IPS-NIHi11 (cell line): ENCODE measurements around the gene NRG2.

Experiments
- DNase-seq: peaks from one replicate; pipeline ENCODE4 v3.0.0; 2012; ENCODE audit warnings: mixed read lengths, low spot score

NRG2 gene

GRCh38 chr5:139812323-139812722 is 230.8 kb downstream of the NRG2 start:
- DNase-seq = no peak

GRCh38 chr5:139811274-139811607 is 231.9 kb downstream of the NRG2 start:
- no peak for DNase-seq

- DNase-seq = no peak
Measured at GRCh38 chr5:139810341-139811273, 232.5 kb downstream of the NRG2 start.

DNA sequence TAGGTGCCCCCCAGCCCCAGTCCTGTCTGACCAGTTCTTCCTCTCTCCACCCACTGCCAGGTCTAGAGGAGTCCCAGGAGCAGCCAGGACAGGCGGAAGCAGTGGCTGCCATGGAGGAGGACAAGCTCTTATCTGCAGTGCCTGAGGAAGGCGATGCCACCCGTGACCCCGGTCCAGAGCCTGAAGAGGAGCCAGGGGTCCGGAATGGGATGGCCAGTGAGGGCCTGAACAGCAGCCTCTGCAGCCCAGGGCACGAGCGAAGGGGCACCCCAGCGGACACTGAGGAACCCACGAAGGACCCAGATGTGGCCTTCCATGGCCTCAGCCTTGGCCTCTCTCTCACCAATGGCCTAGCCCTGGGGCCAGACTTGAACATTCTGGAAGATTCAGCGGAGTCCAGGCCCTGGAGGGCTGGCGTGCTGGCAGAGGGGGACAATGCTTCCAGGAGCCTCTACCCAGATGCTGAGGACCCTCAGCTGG is 233.7 kb downstream of the NRG2 start:
- DNase-seq = no peak

- DNase-seq = peak; percentile 96
Measured at GRCh38 chr5:139808481-139809330, 234.4 kb downstream of the NRG2 start.

DNA sequence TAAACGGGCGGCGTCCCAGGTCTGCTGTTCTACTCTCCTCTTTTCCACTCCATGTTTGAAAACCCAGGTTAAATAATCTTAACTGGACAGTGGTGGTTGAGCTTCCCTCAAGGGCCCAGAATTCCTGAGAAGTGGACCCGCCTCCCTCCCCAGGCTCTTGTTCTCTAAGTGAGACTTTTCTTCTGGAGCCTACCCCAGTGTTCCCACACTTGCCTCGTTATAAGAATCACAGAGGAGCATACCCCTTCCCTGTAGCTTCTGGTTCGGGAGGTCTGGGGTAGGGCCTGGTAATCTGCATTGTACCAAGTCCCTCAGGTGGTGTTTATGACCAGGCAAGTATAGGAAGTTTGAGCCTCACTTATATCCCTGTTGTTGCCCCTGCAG is 235.5 kb downstream of the NRG2 start:
- DNase-seq = no peak

DNA sequence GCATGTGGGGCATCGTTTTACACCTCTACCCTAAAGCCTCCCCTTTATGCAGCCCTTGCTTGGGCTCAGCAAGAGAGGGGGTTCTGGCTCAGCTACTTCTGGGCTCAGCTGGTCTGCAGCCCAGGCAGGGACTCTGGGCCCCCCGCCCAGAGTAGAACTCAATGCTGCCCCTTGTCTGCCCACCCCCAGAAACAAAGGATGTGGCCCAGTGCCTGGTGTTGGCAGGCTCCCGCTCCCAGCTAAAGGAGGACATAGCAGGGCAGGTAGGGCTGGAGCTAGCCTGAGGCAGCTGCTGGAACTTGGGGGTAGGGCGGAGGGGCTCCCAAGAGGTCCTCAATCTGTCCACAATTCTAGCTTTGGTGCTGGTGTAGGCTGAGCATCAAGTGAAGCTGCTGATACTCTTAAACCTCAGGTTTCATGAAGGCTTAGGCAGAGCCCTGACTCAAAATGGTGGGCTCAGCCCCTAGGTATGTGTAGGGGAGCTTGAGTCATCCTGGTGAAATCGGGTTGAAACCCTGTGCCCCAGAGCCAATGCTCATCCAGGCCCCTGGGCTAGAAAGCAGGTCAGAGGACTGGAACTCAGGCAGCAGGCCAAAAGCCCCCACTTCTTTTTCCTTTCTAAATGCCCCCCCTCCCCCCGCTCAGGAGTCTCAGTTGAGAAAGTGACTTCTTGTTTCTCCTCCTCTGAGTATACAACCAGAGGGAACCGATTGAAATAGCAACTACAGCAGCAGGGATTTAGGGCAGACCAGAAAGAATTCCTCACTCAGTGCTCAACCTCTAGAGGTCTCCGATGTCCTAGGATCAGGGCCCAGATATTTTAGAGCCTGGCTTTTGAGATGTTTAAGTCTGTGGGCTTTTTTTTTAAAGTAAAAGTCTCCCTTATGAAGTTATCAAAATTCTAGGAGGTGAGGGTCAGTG is 236.1 kb downstream of the NRG2 start:
- no peak for DNase-seq

GRCh38 chr5:139806111-139806510 is 237.0 kb downstream of the NRG2 start:
- DNase-seq = no peak

DNA sequence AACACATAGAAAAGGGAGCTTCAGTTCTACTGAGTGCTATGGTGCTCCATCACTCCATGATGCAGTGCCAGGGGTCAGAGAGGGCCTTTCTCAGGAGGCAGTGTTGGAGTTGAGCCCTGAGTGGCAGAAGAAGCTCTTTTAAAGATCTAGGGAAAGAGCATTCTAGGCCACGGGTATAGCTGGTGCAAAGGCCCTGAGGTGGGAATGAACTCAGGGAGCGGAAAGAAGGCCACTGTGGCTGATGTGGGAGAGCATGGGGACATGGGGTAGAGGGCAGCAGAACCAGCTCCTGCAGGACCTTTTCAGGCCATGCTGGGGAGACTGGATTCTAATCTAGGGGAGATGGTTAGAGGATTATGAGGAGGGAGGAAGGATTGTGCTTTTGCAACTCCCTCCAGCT is 237.6 kb downstream of the NRG2 start:
- DNase-seq = no peak

DNA sequence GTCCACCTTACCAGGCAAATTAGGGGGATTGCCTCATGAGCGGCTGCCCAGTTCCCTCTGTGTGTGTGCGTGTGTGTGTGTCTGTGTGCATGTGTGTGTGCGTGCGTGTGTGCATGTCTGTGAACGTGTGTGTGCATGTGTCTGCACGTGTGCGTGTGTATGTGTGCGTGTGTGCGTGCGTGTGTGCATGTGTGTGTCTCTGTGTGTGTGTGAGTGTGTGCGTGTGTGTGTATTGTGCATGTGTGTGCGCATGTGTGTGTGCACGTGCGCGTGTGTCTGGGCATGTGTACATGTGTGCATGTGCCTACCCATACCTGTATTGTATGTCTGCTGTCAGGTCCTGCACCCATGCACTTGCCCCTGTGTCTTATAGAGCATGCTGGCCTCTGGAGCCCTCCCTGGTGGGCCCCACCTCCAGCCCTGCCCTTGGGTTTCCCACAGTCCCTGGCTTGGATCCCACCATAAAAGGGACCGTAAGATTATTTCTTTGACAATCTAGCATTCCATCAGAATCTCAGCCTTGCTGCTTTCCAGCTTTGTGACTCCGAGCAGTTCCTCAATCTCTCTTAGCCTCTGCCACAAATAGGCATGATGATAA is 238.2 kb downstream of the NRG2 start:
- DNase-seq = no peak

GRCh38 chr5:139803978-139804377 is 239.1 kb downstream of the NRG2 start:
- no peak for DNase-seq

- no peak for DNase-seq
Measured at GRCh38 chr5:139799359-139799758, 243.7 kb downstream of the NRG2 start.

- DNase-seq = no peak
Measured at GRCh38 chr5:139798883-139799282, 244.2 kb downstream of the NRG2 start.

- DNase-seq = no peak
Measured at GRCh38 chr5:139797856-139798510, 245.1 kb downstream of the NRG2 start.

- no peak for DNase-seq
Measured at GRCh38 chr5:139797335-139797734, 245.8 kb downstream of the NRG2 start.
